NK-92 treated with Interleukin-12 subunit alpha and Interleukin-12 subunit beta, amount 100 ng/mL, for 24 hours (cell line): ENCODE results near the gene C10orf67.
"Not testable (repeated sequence)": the region's sequence is repeated elsewhere in the genome, so short reads cannot be mapped to it uniquely, and the experiment has no call there.

Experiments
- DNase-seq: peaks from one replicate; lab custom pipeline; 2025; lab: John Stamatoyannopoulos, UW

C10orf67 gene

GRCh38 chr10:23263441-23264164 lies 81.0 kb downstream of the C10orf67 start:
- DNase-seq: no peak

GRCh38 chr10:23262928-23263327 lies 81.7 kb downstream of the C10orf67 start:
- DNase-seq: no peak

- no peak for DNase-seq
These were observed 86.1 kb downstream of the C10orf67 start for GRCh38 chr10:23258516-23258915.

- no peak for DNase-seq
These were observed 90.8 kb downstream of the C10orf67 start for GRCh38 chr10:23253780-23254179.

- not testable (repeated sequence) for DNase-seq
These were observed 91.7 kb downstream of the C10orf67 start for GRCh38 chr10:23252859-23253258.

- DNase-seq: not testable (repeated sequence)
These were observed 102.8 kb downstream of the C10orf67 start for GRCh38 chr10:23241779-23242178.

GRCh38 chr10:23238015-23238414 lies 106.6 kb downstream of the C10orf67 start:
- DNase-seq: no peak

- DNase-seq: no peak
These were observed 114.0 kb downstream of the C10orf67 start for GRCh38 chr10:23230582-23230981.

GRCh38 chr10:23217471-23217870 lies 127.1 kb downstream of the C10orf67 start:
- no peak for DNase-seq

- no peak for DNase-seq
These were observed 138.5 kb downstream of the C10orf67 start for GRCh38 chr10:23205972-23206642.

GRCh38 chr10:23204773-23205172 lies 139.8 kb downstream of the C10orf67 start:
- no peak for DNase-seq

- DNase-seq: no peak
These were observed 140.9 kb downstream of the C10orf67 start for GRCh38 chr10:23203369-23204325.

- DNase-seq: no peak
These were observed 141.8 kb downstream of the C10orf67 start for GRCh38 chr10:23202779-23203178.

- no peak for DNase-seq
These were observed 142.8 kb downstream of the C10orf67 start for GRCh38 chr10:23201837-23202236.

- DNase-seq: no peak
These were observed 143.5 kb downstream of the C10orf67 start for GRCh38 chr10:23200997-23201652.

- no peak for DNase-seq
These were observed 144.0 kb downstream of the C10orf67 start for GRCh38 chr10:23200586-23200985.

- DNase-seq: no peak
These were observed 144.7 kb downstream of the C10orf67 start for GRCh38 chr10:23199768-23200511.

GRCh38 chr10:23198940-23199767 lies 145.4 kb downstream of the C10orf67 start:
- no peak for DNase-seq

- DNase-seq: no peak
These were observed 146.0 kb downstream of the C10orf67 start for GRCh38 chr10:23198610-23198939.

GRCh38 chr10:23197416-23197861 lies 147.2 kb downstream of the C10orf67 start:
- no peak for DNase-seq
